ENCODE measurements around the gene PLXDC2.

PLXDC2 gene

DNA sequence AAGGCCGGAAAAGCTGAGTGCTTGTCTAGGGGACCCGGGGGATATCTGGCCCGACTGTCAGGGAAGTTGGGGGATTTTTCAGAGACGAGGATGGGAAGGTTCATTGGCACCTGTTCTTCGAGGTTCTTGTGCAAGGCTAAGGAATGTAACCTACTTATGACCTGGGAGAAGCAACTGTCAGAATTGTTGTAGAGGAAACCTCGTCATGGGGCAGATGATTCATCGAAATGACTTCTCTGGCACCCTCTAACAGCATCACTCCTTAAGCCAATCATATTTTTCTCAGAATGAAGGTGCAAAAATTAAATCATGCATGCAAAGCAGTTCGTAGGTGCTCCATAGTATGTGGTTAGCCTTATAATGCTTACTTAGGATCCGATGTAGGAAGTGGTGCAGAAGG, 58.6 kb downstream of the PLXDC2 start:
- CTCF ChIA-PET: no interaction called here
- POLR2A ChIA-PET: no interaction called here
- H3K36me3 ChIP-seq (ENCODE audit: control insufficient read depth in 2 of 2, insufficient read depth in 1 of 2, low read length in 2 of 2): no peaks in the 10 kb centered on the region
- H3K4me1 ChIP-seq (ENCODE audit: control insufficient read depth, insufficient read depth, low read length): no peaks in the 10 kb centered on the region
- H3K4me3 ChIP-seq (ENCODE audit: low read depth, low read length): no peak overlapping the region
- H3K27ac ChIP-seq (ENCODE audit: extremely low read depth, low read depth, low read length): no peak overlapping the region
- TF ChIP-seq EGR2 (tag by site-specific recombination; IDR thresholded peaks at IDR 0.05; ENCODE audit: low read depth) (no peak), ZNF621 (tag by site-specific recombination; IDR thresholded peaks at IDR 0.05) (no peak), WT1 (tag by site-specific recombination; IDR thresholded peaks at IDR 0.05) (no peak), ZNF629 (tag by site-specific recombination; IDR thresholded peaks at IDR 0.05) (no peak), MZF1 (tag by site-specific recombination; IDR thresholded peaks at IDR 0.05; ENCODE audit: borderline replicate concordance) (no peak), SETDB1 (IDR thresholded peaks at IDR 0.05; ENCODE audit: insufficient read length, low read length) (no peak), SP2 (tag by site-specific recombination; IDR thresholded peaks at IDR 0.05) (no peak), KLF7 (tag by site-specific recombination; IDR thresholded peaks at IDR 0.05; ENCODE audit: borderline replicate concordance) (no peak), SALL2 (tag by site-specific recombination; IDR thresholded peaks at IDR 0.05; ENCODE audit: borderline replicate concordance) (no peak), ZNF214 (tag by site-specific recombination; IDR thresholded peaks at IDR 0.05; ENCODE audit: borderline replicate concordance) (no peak), GLIS2 (tag by site-specific recombination; IDR thresholded peaks at IDR 0.05) (no peak), ZNF501 (tag by site-specific recombination; IDR thresholded peaks at IDR 0.05) (no peak), ZNF660 (tag by site-specific recombination; IDR thresholded peaks at IDR 0.05) (no peak)
- TF ChIP-seq, protein P1, sequence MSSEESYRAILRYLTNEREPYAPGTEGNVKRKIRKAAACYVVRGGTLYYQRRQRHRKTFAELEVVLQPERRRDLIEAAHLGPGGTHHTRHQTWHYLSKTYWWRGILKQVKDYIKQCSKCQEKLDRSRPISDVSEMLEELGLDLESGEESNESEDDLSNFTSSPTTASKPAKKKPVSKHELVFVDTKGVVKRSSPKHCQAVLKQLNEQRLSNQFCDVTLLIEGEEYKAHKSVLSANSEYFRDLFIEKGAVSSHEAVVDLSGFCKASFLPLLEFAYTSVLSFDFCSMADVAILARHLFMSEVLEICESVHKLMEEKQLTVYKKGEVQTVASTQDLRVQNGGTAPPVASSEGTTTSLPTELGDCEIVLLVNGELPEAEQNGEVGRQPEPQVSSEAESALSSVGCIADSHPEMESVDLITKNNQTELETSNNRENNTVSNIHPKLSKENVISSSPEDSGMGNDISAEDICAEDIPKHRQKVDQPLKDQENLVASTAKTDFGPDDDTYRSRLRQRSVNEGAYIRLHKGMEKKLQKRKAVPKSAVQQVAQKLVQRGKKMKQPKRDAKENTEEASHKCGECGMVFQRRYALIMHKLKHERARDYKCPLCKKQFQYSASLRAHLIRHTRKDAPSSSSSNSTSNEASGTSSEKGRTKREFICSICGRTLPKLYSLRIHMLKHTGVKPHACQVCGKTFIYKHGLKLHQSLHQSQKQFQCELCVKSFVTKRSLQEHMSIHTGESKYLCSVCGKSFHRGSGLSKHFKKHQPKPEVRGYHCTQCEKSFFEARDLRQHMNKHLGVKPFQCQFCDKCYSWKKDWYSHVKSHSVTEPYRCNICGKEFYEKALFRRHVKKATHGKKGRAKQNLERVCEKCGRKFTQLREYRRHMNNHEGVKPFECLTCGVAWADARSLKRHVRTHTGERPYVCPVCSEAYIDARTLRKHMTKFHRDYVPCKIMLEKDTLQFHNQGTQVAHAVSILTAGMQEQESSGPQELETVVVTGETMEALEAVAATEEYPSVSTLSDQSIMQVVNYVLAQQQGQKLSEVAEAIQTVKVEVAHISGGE (tag by site-specific recombination; conservative IDR thresholded peaks at IDR 0.05; ENCODE audit: low read depth): no peak
- TF ChIP-seq, protein P2, sequence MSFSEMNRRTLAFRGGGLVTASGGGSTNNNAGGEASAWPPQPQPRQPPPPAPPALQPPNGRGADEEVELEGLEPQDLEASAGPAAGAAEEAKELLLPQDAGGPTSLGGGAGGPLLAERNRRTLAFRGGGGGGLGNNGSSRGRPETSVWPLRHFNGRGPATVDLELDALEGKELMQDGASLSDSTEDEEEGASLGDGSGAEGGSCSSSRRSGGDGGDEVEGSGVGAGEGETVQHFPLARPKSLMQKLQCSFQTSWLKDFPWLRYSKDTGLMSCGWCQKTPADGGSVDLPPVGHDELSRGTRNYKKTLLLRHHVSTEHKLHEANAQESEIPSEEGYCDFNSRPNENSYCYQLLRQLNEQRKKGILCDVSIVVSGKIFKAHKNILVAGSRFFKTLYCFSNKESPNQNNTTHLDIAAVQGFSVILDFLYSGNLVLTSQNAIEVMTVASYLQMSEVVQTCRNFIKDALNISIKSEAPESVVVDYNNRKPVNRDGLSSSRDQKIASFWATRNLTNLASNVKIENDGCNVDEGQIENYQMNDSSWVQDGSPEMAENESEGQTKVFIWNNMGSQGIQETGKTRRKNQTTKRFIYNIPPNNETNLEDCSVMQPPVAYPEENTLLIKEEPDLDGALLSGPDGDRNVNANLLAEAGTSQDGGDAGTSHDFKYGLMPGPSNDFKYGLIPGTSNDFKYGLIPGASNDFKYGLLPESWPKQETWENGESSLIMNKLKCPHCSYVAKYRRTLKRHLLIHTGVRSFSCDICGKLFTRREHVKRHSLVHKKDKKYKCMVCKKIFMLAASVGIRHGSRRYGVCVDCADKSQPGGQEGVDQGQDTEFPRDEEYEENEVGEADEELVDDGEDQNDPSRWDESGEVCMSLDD (tag by site-specific recombination; IDR thresholded peaks at IDR 0.05): no peak
- TF ChIP-seq, protein P3, sequence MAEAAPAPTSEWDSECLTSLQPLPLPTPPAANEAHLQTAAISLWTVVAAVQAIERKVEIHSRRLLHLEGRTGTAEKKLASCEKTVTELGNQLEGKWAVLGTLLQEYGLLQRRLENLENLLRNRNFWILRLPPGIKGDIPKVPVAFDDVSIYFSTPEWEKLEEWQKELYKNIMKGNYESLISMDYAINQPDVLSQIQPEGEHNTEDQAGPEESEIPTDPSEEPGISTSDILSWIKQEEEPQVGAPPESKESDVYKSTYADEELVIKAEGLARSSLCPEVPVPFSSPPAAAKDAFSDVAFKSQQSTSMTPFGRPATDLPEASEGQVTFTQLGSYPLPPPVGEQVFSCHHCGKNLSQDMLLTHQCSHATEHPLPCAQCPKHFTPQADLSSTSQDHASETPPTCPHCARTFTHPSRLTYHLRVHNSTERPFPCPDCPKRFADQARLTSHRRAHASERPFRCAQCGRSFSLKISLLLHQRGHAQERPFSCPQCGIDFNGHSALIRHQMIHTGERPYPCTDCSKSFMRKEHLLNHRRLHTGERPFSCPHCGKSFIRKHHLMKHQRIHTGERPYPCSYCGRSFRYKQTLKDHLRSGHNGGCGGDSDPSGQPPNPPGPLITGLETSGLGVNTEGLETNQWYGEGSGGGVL (tag by site-specific recombination; IDR thresholded peaks at IDR 0.05): no peak
- no peaks in the 10 kb centered on the region for H3K9me3 ChIP-seq (ENCODE audit: control insufficient read depth, insufficient read depth, low read depth, low read length)

DNA sequence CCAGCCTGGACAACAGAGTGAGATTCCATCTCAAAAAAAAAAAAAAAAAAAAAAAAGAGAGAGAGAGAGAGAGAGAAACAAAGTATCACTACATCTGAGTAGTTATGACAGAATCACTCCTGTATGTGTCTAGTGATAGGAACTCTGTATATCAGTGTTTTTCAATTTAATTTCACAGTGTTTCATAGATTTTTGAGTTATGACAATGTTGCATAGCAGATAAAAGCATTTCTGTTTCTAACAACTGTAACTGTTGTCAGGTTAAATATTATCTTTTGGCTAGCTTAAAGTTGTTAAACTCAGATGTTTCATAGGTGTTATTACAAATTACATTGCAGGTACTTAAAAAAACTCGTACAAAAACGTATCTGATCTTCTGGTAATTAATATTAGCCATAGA, 60.3 kb downstream of the PLXDC2 start:
- POLR2A ChIA-PET: no interaction called here
- Histone ChIP-seq H3K4me1 (ENCODE audit: control insufficient read depth, insufficient read depth, low read length) (no peaks in the 10 kb centered on the region), H3K9me3 (ENCODE audit: control insufficient read depth, insufficient read depth, low read depth, low read length) (no peaks in the 10 kb centered on the region), H3K4me3 (ENCODE audit: low read depth, low read length) (no peak overlapping the region), H3K27ac (ENCODE audit: extremely low read depth, low read depth, low read length) (no peak overlapping the region), H3K36me3 (ENCODE audit: control insufficient read depth in 2 of 2, insufficient read depth in 1 of 2, low read length in 2 of 2) (no peaks in the 10 kb centered on the region)
- CTCF ChIA-PET: interaction anchor here (0.6 kb wide), 1 partner anchor 18 kb away, joined by 4 read pairs; no protein-coding TSS in a partner anchor
- TF ChIP-seq, protein P4, sequence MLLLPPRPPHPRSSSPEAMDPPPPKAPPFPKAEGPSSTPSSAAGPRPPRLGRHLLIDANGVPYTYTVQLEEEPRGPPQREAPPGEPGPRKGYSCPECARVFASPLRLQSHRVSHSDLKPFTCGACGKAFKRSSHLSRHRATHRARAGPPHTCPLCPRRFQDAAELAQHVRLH (tag by site-specific recombination; IDR thresholded peaks at IDR 0.05): no peak
- TF ChIP-seq BCL11A (tag by site-specific recombination; IDR thresholded peaks at IDR 0.05; ENCODE audit: low read depth) (no peak), BCL11B (tag by site-specific recombination; IDR thresholded peaks at IDR 0.05; ENCODE audit: low read depth) (no peak), YY2 (tag by site-specific recombination; IDR thresholded peaks at IDR 0.05) (no peak), ZNF76 (tag by site-specific recombination; IDR thresholded peaks at IDR 0.05; ENCODE audit: borderline replicate concordance, low read depth) (no peak), ZNF670 (tag by site-specific recombination; IDR thresholded peaks at IDR 0.05; ENCODE audit: low read depth) (no peak), WT1 (tag by site-specific recombination; IDR thresholded peaks at IDR 0.05) (no peak), TCF7L2 (IDR thresholded peaks at IDR 0.05; ENCODE audit: borderline replicate concordance, low read depth, low read length) (no peak)
- TF ChIP-seq, protein P5, sequence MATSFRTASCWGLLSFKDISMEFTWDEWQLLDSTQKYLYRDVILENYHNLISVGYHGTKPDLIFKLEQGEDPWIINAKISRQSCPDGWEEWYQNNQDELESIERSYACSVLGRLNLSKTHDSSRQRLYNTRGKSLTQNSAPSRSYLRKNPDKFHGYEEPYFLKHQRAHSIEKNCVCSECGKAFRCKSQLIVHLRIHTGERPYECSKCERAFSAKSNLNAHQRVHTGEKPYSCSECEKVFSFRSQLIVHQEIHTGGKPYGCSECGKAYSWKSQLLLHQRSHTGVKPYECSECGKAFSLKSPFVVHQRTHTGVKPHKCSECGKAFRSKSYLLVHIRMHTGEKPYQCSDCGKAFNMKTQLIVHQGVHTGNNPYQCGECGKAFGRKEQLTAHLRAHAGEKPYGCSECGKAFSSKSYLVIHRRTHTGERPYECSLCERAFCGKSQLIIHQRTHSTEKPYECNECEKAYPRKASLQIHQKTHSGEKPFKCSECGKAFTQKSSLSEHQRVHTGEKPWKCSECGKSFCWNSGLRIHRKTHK (tag by site-specific recombination; IDR thresholded peaks at IDR 0.05): no peak
- TF ChIP-seq, protein P6, sequence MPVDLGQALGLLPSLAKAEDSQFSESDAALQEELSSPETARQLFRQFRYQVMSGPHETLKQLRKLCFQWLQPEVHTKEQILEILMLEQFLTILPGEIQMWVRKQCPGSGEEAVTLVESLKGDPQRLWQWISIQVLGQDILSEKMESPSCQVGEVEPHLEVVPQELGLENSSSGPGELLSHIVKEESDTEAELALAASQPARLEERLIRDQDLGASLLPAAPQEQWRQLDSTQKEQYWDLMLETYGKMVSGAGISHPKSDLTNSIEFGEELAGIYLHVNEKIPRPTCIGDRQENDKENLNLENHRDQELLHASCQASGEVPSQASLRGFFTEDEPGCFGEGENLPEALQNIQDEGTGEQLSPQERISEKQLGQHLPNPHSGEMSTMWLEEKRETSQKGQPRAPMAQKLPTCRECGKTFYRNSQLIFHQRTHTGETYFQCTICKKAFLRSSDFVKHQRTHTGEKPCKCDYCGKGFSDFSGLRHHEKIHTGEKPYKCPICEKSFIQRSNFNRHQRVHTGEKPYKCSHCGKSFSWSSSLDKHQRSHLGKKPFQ (tag by site-specific recombination; IDR thresholded peaks at IDR 0.05): no peak
